ENCODE data around the gene VKORC1L1. TPM values are rescaled to one million over a fixed set of nuclear protein-coding genes. Genes with fewer than 3 reads are reported as not detected.
"Not testable (repeated sequence)": the region's sequence is repeated elsewhere in the genome, so short reads cannot be mapped to it uniquely, and the experiment has no call there.

The VKORC1L1 gene
- total RNA-seq, 2 donors from 2014 or later, result 29.8 to 32.1 TPM

GRCh38 chr7:65992526-65992925, 119.7 kb downstream of the VKORC1L1 start:
- ATAC-seq (no peak), DNase-seq (no peak)
- intact Hi-C loops (cut with DNase I), result no loop called here

GRCh38 chr7:65994984-65995383, 122.1 kb downstream of the VKORC1L1 start:
- DNase-seq; ATAC-seq; intact Hi-C loops (cut with DNase I): not testable (repeated sequence)

DNA sequence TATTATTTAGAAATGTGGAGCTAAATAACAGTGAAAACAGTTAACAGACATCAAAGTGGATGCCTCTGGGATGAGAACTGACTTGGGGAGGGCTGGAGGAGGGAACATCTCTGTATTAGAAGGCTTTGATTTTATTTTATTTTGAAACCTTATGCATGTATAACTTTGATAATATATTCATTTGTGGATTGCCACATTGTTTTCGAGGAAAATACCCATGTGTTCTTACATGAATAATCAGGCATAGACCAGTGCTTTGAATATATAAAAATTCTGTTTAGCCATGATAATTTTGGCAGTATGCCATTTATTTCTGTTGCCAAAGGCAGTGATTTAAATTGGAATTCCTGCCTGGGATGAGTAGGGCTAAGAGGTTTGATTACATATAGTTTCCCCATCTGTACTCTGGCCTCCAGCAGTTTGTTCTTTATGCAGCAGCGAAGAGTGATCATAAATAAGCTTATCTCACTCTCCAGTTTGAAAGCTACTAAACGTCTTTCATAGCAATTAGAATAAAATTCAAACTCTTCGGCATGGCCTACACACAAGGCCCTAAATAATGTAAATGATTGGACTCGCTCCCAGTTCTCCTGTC, 128.0 kb downstream of the VKORC1L1 start:
- ATAC-seq; intact Hi-C loops (cut with DNase I); DNase-seq: not testable (repeated sequence)

DNA sequence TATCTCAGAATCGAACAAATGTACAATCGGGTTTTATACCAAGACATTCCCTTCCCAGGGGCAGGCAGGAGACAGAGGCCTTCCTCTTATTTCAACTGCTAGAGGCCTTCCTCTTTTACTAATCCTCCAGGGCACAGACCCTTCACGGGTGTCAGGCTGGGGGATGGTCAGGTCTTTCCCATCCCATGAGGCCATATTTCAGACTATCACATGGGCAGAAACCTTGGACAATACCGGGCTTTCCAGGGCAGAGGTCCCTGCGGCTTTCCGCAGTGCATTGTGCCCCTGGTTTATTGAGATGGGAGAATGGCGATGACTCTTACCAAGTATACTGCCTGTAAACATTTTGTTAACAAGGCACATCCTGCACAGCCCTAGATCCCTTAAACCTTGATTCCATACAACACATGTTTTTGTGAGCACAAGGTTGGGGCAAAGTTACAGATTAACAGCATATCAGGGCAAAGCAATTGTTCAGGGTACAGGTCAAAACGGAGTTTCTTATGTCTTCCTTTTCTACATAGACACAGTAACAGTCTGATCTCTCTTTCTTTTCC, 132.3 kb downstream of the VKORC1L1 start:
- intact Hi-C loops (cut with DNase I); ATAC-seq; DNase-seq: not testable (repeated sequence)

DNA sequence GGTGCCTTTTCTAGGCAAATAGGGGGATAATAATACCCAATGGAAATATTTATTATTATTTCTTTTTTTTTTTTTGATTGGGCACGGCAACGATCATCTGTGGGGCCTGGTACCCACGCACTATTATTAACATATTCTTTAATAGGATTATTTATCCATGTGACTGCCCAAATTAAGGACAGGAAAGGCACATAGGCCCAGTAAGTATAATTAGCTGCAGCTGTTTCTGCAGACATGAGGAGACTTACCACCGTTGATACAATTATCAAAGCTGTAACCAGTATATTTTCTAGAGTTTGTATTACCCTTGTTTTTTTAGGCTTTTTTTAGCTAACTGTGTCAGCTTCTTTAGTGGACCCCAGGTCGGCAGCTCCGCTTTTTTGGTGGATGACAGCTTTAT, 134.4 kb downstream of the VKORC1L1 start:
- intact Hi-C loops (cut with DNase I), result no loop called here
- DNase-seq (no peak), ATAC-seq (no peak)

Other genes starting within 250 kb of the VKORC1L1 start
- 10 to 100 TPM; 25.8 to 28.6 TPM for gene GUSB, start 109.1 kb downstream of the VKORC1L1 start, total RNA-seq
- gene ASL, start 202.7 kb downstream of the VKORC1L1 start, total RNA-seq, result 10 to 100 TPM; 11.1 to 14.7 TPM
- 10 to 100 TPM; 25.7 to 27.4 TPM for gene CRCP, start 241.8 kb downstream of the VKORC1L1 start, total RNA-seq

Measured in left cardiac atrium (tissue), 4 donors.